HepG2 (cell line): ENCODE measurements around the gene DNM1. TPM values are rescaled to one million over a fixed set of nuclear protein-coding genes. Genes with fewer than 3 reads are reported as not detected.

Experiments used
- ATAC-seq: fragments of 200-7000 bp; cut with Tn5 transposase; 3 replicates; pipeline ENCODE4 v1.9.1; 2020; ENCODE audit warnings: mild to moderate bottlenecking, moderate library complexity
- BruUV-seq: library from RNA; stranded (reverse); fragments of 400-500 nt; replicated peaks from 2 replicates; lab custom pipeline; 2021; lab: Mats Ljungman, UMichigan
- CTCF ChIA-PET: fragments of 300-600 bp; formaldehyde crosslinking; extraction: SDS; loops from one replicate; lab custom pipeline; 2021; ENCODE audit warnings: low total read pairs, inconsistent platforms, low intra/inter-chr PET ratio; lab: Yijun Ruan, JAX
- POLR2A ChIA-PET: fragments of 350-600 bp; sonication (Branson Sonifier 250); formaldehyde crosslinking; loops from one replicate; lab custom pipeline; 2020; ENCODE audit warnings: antibody characterized with exemption, inconsistent platforms; lab: Yijun Ruan, JAX
- DNase-seq: peaks from one replicate; pipeline ENCODE4 v3.0.0-alpha.2; 2015; ENCODE audit warnings: low spot score
- FAIRE-seq: peaks from 3 replicates; lab custom pipeline; 2011; peaks lifted over from hg19 to GRCh38; lab: Jason Lieb, UNC
- H2AFZ ChIP-seq: one replicate; pipeline ENCODE4 v1.6.1; 2011; ENCODE audit warnings: low read length, inconsistent platforms
- H3K27ac ChIP-seq: fragments of 300-600 bp; 3 replicates; pipeline ENCODE4 v1.8.0; 2011; ENCODE audit warnings: mixed run types, mild to moderate bottlenecking, mixed read lengths, low read length, inconsistent platforms; ENCODE audit not compliant: insufficient read depth; ENCODE audit errors: extremely low read length
- H3K27me3 ChIP-seq, 2 experiments: fragments of 200-600 bp in 1 of 2; 2 replicates in 1 of 2; 3 replicates in 1 of 2; pipeline versions ENCODE4 v1.6.0 to v1.8.0; 2011; ENCODE audit warnings: low read length in 2 of 2, mild to moderate bottlenecking in 2 of 2, moderate library complexity in 2 of 2, inconsistent platforms in 1 of 2; ENCODE audit not compliant: insufficient read depth in 2 of 2, control insufficient read depth in 1 of 2
- H3K36me3 ChIP-seq, 2 experiments: fragments of 200-600 bp in 1 of 2; replicated peaks in 1 of 2; 2 replicates in 1 of 2; 3 replicates in 1 of 2; pipeline versions ENCODE4 v1.5.1 to v1.8.0; 2011; ENCODE audit warnings: low read length in 2 of 2, inconsistent platforms in 1 of 2; ENCODE audit not compliant: insufficient read depth in 2 of 2, control insufficient read depth in 1 of 2
- H3K4me1 ChIP-seq: 2 replicates; pipeline ENCODE4 v1.5.1; 2012; ENCODE audit warnings: low read length, inconsistent platforms; ENCODE audit not compliant: insufficient read depth
- H3K4me2 ChIP-seq: 2 replicates; pipeline ENCODE4 v1.6.0; 2011; ENCODE audit warnings: low read depth, low read length, inconsistent platforms
- H3K4me3 ChIP-seq, 3 experiments: fragments of 200-600 bp in 1 of 3; sonication (generic), shearing (Covaris generic) in 1 of 3; replicated peaks in 1 of 3; 2 replicates each; pipeline ENCODE4 v1.5.1; 2011 to 2016; ENCODE audit warnings: low read length in 3 of 3, inconsistent platforms in 2 of 3, low read depth in 2 of 3, mild to moderate bottlenecking in 2 of 3, control low read depth in 1 of 3, mixed read lengths in 1 of 3; ENCODE audit not compliant: insufficient read depth in 1 of 3
- H3K79me2 ChIP-seq: one replicate; pipeline ENCODE4 v1.6.1; 2011; ENCODE audit warnings: low read length, inconsistent platforms; ENCODE audit not compliant: insufficient read depth
- H3K9ac ChIP-seq: 2 replicates; pipeline ENCODE4 v1.6.0; 2011; ENCODE audit warnings: mild to moderate bottlenecking, low read depth, low read length, inconsistent platforms; ENCODE audit not compliant: insufficient read depth
- H3K9me3 ChIP-seq: 2 replicates; pipeline ENCODE4 v1.5.1; 2012; ENCODE audit warnings: mild to moderate bottlenecking, low read length
- H4K20me1 ChIP-seq: 2 replicates; pipeline ENCODE4 v1.6.0; 2011; ENCODE audit warnings: inconsistent platforms, mild to moderate bottlenecking, low read length, moderate library complexity; ENCODE audit not compliant: insufficient read depth
- FOXP4 ChIP-seq: sonication (generic); formaldehyde crosslinking; IDR thresholded peaks from 2 replicates; pipeline ENCODE4 v1.4.0; 2020; ENCODE audit warnings: missing genetic modification reagents
- HBP1 ChIP-seq: IDR thresholded peaks from 2 replicates; pipeline ENCODE4 v1.6.1; 2016; ENCODE audit warnings: low read depth, control low read depth
- KAT8 ChIP-seq: IDR thresholded peaks from 2 replicates; pipeline ENCODE4 v1.6.1; 2016; ENCODE audit warnings: missing genetic modification reagents, missing compliant biosample characterization
- PRMT3 ChIP-seq: sonication (generic); formaldehyde crosslinking; IDR thresholded peaks from 2 replicates; pipeline ENCODE4 v1.8.1; 2022; ENCODE audit warnings: low read depth, mild to moderate bottlenecking, moderate library complexity, missing genetic modification reagents, borderline replicate concordance
- RXRA ChIP-seq: sonication (generic); formaldehyde crosslinking; IDR thresholded peaks from 2 replicates; pipeline ENCODE4 v1.5.1; 2020; ENCODE audit warnings: missing genetic modification reagents
- SRY ChIP-seq: sonication (generic); formaldehyde crosslinking; IDR thresholded peaks from 2 replicates; pipeline ENCODE4 v1.8.0; 2022; ENCODE audit warnings: mild to moderate bottlenecking, missing genetic modification reagents
- THAP11 ChIP-seq: IDR thresholded peaks from 2 replicates; pipeline ENCODE4 v1.6.1; 2016; ENCODE audit warnings: missing biosample characterization, missing genetic modification reagents
- ZFP36 ChIP-seq: fragments of 150-350 bp; IDR thresholded peaks from 2 replicates; pipeline ENCODE4 v1.6.1; 2018; ENCODE audit warnings: borderline replicate concordance, low read length, low read depth; ENCODE audit not compliant: partially characterized antibody
- ZNF468 ChIP-seq: sonication (generic); formaldehyde crosslinking; IDR thresholded peaks from 2 replicates; pipeline ENCODE4 v1.8.0; 2022; ENCODE audit warnings: mild to moderate bottlenecking, moderate library complexity, missing genetic modification reagents
- ZSCAN20 ChIP-seq: sonication (generic); formaldehyde crosslinking; IDR thresholded peaks from 2 replicates; pipeline ENCODE4 v1.4.0; 2020; ENCODE audit warnings: missing genetic modification reagents, mild to moderate bottlenecking, borderline replicate concordance
- WGBS: methylation state at CpG from one replicate; pipeline ENCODE4 v1.1.6; 2017; ENCODE audit warnings: low lambda C conversion rate; 5-methylcytosine and 5-hydroxymethylcytosine counted together
- in situ Hi-C: cut with HindIII; loops from 2 replicates; pipeline ENCODE4 v1.10.0; 2017; ENCODE audit warnings: low pct_unique_long_range_greater_than_20kb; ENCODE audit not compliant: extremely low pct_ligation_motif_present
- intact Hi-C: fragments of 100-400 bp; cut with micrococcal nuclease; formaldehyde crosslinking; loops from one replicate; pipeline ENCODE4 v1.10.0; 2022; ENCODE audit not compliant: unreplicated experiment
- polyA plus RNA-seq, 8 experiments: library from polyadenylated mRNA; depleted of rRNA in 3 of 8; stranded (reverse) in 7 of 8; unstranded in 1 of 8; fragments of >200 nt; fragmentation: Illumina TruSeq in 4 of 8; extraction: Trizol in 4 of 8; gene quantifications; 2 replicates each; pipeline versions ENCODE4 v1.2.1 to v1.2.3, GENCODE V29; 2011 to 2016; ENCODE audit warnings: low read depth in 4 of 8, missing spikeins in 1 of 8, mixed read lengths in 1 of 8; ENCODE audit not compliant: insufficient read depth in 1 of 8
- total RNA-seq, 5 experiments: library from RNA; depleted of rRNA; stranded (reverse); fragments of >200 nt; fragmentation: Illumina TruSeq; extraction: Trizol; gene quantifications; 2 replicates each; pipeline ENCODE4 v1.2.3, GENCODE V29; 2016; ENCODE audit warnings: low read depth in 1 of 5
- TF ChIP-seq, protein P1 (sequence below): sonication (generic); formaldehyde crosslinking; IDR thresholded peaks from 2 replicates; pipeline ENCODE4 v1.4.0; 2020; ENCODE audit warnings: mild to moderate bottlenecking, low read depth, missing genetic modification reagents
- TF ChIP-seq, protein P2 (sequence below): IDR thresholded peaks from 2 replicates; pipeline ENCODE4 v1.4.0; 2020; ENCODE audit warnings: mild to moderate bottlenecking, missing genetic modification reagents
- TF ChIP-seq, protein P3 (sequence below): IDR thresholded peaks from 2 replicates; pipeline ENCODE4 v1.6.1; 2018; ENCODE audit warnings: missing genetic modification reagents, mild to moderate bottlenecking, missing compliant biosample characterization

Gene DNM1
- total and polyA plus RNA-seq, 2 of the 13 experiments (the other 11 are each of a cell fraction or from before 2014, with no cell fraction given): 0.13 to 0.58 TPM

- Histone ChIP-seq H3K4me2 (peak overlapping the region; percentile 99), H3K9me3 (no peaks in the 10 kb centered on the region), H3K27ac (no peak overlapping the region), H3K36me3 (no peaks in the 10 kb centered on the region), H3K27me3 (peaks cover 0 to 11% of the 10 kb centered on the region in 2 experiments; a peak in 1 of 5 replicates), H3K9ac (peak overlapping the region; percentile 56), H3K79me2 (no peaks in the 10 kb centered on the region), H2AFZ (peak overlapping the region; percentile 75), H3K4me1 (peaks cover 50% of the 10 kb centered on the region), H3K4me3 (peak overlapping the region; percentile 17 to 64 (median 26)), H4K20me1 (no peaks in the 10 kb centered on the region)
- no TSS peak for BruUV-seq
- peak; percentile 66 for ATAC-seq
- 0% methylated on average over 6 of the region's 13 CpGs for WGBS
- CTCF ChIA-PET: no interaction called here
- FAIRE-seq: peak; percentile 23
- POLR2A ChIA-PET: interaction anchor here (0.6 to 2.1 kb wide), 4 partner anchors 10 to 296 kb away, joined by 3 to 13 read pairs (median 6); partner anchors contain the start of genes GOLGA2 and SWI5
- intact Hi-C loops (no loop called here), in situ Hi-C loops (no loop called here)
- DNase-seq: peak; percentile 72
- TF ChIP-seq SRY (0 out of 2 replicates have a peak, but pooled peaks have one; percentile 41), ZSCAN20 (CRISPR knock-in tag) (no peak), HBP1 (no peak), ZNF468 (no peak), RXRA (CRISPR knock-in tag) (0 out of 2 replicates have a peak, but pooled peaks have one; percentile 36), PRMT3 (no peak), ZFP36 (no peak), FOXP4 (CRISPR knock-in tag) (no peak), THAP11 (CRISPR knock-in tag) (peak; percentile 21; the same call in 1 of the 2 replicates), KAT8 (CRISPR knock-in tag) (0 out of 2 replicates have a peak, but pooled peaks have one; percentile 52)
- TF ChIP-seq, protein P1, sequence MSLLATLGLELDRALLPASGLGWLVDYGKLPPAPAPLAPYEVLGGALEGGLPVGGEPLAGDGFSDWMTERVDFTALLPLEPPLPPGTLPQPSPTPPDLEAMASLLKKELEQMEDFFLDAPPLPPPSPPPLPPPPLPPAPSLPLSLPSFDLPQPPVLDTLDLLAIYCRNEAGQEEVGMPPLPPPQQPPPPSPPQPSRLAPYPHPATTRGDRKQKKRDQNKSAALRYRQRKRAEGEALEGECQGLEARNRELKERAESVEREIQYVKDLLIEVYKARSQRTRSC: no peak
- TF ChIP-seq, protein P2, sequence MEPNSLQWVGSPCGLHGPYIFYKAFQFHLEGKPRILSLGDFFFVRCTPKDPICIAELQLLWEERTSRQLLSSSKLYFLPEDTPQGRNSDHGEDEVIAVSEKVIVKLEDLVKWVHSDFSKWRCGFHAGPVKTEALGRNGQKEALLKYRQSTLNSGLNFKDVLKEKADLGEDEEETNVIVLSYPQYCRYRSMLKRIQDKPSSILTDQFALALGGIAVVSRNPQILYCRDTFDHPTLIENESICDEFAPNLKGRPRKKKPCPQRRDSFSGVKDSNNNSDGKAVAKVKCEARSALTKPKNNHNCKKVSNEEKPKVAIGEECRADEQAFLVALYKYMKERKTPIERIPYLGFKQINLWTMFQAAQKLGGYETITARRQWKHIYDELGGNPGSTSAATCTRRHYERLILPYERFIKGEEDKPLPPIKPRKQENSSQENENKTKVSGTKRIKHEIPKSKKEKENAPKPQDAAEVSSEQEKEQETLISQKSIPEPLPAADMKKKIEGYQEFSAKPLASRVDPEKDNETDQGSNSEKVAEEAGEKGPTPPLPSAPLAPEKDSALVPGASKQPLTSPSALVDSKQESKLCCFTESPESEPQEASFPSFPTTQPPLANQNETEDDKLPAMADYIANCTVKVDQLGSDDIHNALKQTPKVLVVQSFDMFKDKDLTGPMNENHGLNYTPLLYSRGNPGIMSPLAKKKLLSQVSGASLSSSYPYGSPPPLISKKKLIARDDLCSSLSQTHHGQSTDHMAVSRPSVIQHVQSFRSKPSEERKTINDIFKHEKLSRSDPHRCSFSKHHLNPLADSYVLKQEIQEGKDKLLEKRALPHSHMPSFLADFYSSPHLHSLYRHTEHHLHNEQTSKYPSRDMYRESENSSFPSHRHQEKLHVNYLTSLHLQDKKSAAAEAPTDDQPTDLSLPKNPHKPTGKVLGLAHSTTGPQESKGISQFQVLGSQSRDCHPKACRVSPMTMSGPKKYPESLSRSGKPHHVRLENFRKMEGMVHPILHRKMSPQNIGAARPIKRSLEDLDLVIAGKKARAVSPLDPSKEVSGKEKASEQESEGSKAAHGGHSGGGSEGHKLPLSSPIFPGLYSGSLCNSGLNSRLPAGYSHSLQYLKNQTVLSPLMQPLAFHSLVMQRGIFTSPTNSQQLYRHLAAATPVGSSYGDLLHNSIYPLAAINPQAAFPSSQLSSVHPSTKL (CRISPR knock-in tag): peak; percentile 26; the same call in 1 of the 2 replicates
- TF ChIP-seq, protein P3, sequence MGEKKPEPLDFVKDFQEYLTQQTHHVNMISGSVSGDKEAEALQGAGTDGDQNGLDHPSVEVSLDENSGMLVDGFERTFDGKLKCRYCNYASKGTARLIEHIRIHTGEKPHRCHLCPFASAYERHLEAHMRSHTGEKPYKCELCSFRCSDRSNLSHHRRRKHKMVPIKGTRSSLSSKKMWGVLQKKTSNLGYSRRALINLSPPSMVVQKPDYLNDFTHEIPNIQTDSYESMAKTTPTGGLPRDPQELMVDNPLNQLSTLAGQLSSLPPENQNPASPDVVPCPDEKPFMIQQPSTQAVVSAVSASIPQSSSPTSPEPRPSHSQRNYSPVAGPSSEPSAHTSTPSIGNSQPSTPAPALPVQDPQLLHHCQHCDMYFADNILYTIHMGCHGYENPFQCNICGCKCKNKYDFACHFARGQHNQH: no peak
Observed at GRCh38 chr9:128245421-128246151, 42.4 kb downstream of the DNM1 start.
